22Rv1 (cell line): ENCODE data around the gene SLC25A21.
A peak's percentile ranks its signal among the peaks of the same experiment; 100 is the strongest.

Source experiments
- H3K27ac ChIP-seq: fragments of 450-650 bp; 2 replicates; pipeline ENCODE4 v1.5.1; 2017
- ZFX ChIP-seq: fragments of 450-650 bp; IDR thresholded peaks from 2 replicates; pipeline ENCODE4 v1.6.1; 2017; ENCODE audit warnings: antibody characterized with exemption, borderline replicate concordance
- TF ChIP-seq, protein P1 (sequence below): fragments of 450-650 bp; IDR thresholded peaks from 2 replicates; pipeline ENCODE4 v1.5.1; 2017; ENCODE audit warnings: mild to moderate bottlenecking

The SLC25A21 gene

DNA sequence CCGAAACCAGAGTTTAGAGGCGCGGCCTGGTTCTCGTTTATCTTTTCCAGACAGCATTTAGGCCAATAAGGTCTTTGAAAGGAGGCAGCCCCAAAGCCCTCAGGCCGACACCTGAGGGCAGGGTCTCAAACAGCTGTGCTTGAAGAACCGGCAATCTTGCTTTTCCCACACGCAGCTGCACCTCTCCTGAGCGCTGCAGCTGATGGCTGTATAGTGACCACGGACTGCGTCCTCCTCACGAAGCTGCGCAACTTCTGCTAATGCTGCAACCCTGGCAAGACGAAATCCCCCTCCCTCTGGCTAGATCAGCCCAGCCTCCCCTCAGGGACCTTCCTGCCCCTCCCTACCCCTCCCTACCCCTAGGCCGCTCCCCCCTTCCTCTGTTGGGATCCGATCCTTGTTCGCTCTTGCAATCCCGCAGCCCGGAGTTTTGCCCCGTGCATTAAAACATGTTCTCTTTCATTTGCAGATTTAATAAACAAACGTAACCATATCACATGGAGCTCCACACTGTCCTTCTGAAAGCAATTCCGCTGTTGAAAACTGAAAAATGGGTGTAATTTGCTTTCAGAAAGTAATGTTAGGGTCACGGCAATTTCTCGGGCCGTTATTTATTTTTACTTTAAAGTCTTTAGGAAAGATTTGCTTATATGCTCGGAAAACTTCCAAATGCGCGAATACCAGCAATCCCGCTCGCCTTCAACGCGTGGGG, 515.6 kb downstream of the SLC25A21 start:
- H3K27ac ChIP-seq: no peak overlapping the region
- TF ChIP-seq, protein P1, sequence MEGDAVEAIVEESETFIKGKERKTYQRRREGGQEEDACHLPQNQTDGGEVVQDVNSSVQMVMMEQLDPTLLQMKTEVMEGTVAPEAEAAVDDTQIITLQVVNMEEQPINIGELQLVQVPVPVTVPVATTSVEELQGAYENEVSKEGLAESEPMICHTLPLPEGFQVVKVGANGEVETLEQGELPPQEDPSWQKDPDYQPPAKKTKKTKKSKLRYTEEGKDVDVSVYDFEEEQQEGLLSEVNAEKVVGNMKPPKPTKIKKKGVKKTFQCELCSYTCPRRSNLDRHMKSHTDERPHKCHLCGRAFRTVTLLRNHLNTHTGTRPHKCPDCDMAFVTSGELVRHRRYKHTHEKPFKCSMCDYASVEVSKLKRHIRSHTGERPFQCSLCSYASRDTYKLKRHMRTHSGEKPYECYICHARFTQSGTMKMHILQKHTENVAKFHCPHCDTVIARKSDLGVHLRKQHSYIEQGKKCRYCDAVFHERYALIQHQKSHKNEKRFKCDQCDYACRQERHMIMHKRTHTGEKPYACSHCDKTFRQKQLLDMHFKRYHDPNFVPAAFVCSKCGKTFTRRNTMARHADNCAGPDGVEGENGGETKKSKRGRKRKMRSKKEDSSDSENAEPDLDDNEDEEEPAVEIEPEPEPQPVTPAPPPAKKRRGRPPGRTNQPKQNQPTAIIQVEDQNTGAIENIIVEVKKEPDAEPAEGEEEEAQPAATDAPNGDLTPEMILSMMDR: no peak
- no peak for TF ChIP-seq ZFX

DNA sequence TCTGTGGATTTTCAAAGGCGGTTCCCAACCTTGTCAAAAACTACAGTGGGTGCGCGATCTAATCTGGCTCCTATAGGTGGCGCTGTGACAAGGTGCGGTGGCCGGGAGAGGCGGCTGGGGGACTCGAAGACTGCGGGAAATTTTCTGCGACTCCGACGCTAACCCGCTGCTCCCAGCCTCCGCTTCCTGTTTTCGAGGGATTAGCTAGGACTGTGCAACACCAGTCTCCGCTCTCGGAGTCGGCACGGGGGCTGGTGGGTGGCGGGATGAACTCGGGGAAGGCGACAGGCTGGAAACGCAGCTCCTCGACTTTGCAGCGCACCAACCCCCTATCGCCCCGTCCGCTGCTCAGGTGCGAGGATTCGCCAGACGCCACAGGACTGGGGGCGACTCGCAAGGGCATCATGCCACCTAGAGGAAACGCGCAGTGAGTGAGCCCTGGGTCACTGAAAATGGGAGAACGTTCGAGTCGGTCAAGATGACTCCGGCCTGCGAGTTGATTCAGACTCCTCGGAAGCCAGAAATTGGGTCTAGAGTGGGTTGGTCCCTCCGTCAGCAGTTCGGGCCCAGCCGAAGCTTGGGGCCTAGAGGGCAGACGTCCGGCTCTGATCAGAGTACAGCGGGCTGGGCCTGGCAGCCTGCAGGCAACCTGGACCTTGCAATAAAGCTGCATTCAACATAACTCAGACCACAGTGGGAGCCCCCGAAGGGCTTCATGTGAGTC, 516.3 kb downstream of the SLC25A21 start:
- TF ChIP-seq ZFX: no peak
- TF ChIP-seq, protein P1: peak; percentile 94
- H3K27ac ChIP-seq: no peak overlapping the region

DNA sequence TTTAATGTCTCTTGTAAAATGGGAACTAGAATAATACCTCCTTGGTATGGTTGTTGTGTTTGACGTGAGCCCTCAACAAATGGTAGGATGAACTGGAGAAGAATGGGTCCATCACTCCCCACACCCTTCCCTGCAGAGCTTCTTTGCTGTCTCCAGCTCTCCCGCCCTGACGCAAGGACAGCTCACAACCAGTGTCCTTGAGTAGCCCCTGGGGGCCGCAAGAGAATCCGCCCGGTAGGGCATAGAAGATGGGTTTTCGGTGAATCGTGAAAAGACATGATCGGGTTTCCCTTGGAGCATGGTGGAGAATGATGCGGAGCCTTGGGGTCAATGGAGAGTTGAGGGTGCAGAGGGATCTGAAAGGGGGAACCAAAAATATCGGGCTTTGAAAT, 516.8 kb downstream of the SLC25A21 start:
- TF ChIP-seq, protein P1: no peak
- TF ChIP-seq ZFX: no peak
- H3K27ac ChIP-seq: no peak overlapping the region

DNA sequence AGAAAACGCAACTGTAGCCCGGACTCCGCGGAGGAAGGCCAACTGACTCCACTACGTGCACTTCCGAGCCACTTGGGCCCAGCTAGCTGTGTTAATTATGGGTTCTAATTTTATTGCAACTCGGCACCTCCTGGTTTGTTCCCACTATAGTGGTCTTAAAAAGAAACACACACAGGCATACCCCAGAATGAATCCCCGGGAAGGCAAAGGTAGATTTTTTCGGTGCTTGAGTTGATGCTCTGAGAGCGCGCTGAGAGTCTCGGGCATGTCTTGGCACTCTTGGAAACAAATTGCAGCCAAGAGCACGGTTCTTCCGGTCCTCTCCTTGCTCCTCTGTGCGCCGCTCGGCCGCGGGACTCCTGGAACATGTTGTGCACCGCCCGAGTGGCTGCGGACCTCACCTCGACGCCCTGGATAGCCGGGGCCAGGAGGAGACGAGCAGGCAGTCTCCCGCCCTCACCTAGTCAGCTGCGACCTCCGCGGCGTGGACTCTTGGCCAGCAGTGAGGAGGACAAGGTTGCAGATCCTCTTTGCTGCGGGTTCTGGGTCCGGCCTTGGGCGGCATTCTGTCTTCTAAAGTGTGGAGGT, 517.5 kb downstream of the SLC25A21 start:
- TF ChIP-seq ZFX: no peak
- TF ChIP-seq, protein P1: no peak
- H3K27ac ChIP-seq: no peak overlapping the region

DNA sequence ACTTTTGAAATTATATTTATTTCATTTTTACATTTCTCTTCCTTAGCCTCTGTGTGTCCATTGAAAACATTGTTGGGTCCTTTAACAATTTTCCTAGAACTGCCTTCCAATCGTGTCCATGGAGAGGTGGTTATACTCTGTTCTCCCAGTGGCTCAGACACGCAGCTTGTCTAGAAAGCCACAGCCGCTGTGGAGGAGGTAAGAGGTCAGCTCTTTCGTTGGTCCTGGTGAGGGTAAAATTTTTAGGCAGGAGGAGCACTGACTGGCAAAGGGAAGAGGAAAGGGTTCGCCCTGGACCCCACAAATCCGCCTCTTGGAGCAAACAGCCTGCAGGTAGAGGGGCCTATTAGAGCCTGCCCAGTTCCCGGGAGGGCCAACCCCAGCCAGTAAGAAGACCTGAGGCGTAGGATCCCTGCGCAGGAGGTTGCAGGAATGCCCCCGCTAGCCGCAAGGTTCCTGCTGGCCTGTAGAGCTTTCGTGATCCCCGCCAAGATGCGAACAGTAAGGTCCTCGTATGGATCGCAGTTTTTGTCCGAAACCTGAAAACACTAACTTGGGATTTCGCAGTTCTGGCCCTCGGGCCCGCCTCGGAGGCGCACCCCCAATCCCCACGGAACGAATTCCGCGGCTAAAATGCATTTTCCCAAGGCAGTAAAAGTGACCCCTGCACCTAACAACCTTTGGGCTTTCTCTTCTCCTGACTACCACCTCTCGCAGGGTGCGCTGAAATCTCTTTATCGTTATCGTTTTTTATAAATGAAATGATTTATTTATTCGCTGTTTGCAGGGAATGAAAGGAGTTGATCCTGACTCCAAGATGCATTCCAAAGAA, 518.2 kb downstream of the SLC25A21 start:
- TF ChIP-seq, protein P1: no peak
- no peak for TF ChIP-seq ZFX
- H3K27ac ChIP-seq: no peak overlapping the region

DNA sequence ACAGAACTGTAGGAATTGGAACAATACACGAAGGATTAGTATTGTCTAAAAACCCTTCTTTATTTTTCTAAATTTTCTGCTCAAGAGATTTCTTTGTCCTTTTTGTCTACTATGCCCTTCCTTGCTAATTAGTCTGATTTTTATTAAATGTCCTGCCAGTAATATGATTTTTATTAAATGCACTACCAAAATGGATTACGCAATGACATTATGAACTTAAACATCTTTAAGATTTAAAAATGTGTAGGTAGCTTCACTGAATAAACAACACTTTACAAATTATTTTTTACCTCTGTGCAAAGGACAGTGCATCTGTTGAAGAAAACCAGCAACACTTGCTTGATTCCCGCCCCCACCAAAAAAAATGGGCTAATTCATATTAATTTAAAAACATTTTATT, 519.0 kb downstream of the SLC25A21 start:
- TF ChIP-seq, protein P1: no peak
- no peak for TF ChIP-seq ZFX

More for the DNA sequence above, 519.0 kb downstream of the SLC25A21 start:
- no peak overlapping the region for H3K27ac ChIP-seq
